GM23338 (cell line): ENCODE results near the gene DYSF. TPM values are rescaled to one million over a fixed set of nuclear protein-coding genes. Genes with fewer than 3 reads are reported as not detected.

ENCODE experiments used
- ATAC-seq: fragments of 200-7000 bp; cut with Tn5 transposase; 3 replicates; pipeline ENCODE4 v1.9.1; 2020
- DNase-seq: peaks from one replicate; pipeline ENCODE4 v3.0.0-alpha.2; 2015; ENCODE audit warnings: low spot score
- H2AFZ ChIP-seq: fragments of 200-600 bp; sonication (generic); 2 replicates; pipeline ENCODE4 v1.8.0; 2016; ENCODE audit warnings: antibody characterized with exemption, mild to moderate bottlenecking, moderate library complexity
- H3F3A ChIP-seq: fragments of 200-600 bp; sonication (generic); replicated peaks from 2 replicates; pipeline ENCODE4 v1.8.0; 2017; ENCODE audit warnings: antibody characterized with exemption, mixed run types, low read depth
- H3K27ac ChIP-seq: fragments of 200-600 bp; sonication (generic); 2 replicates; pipeline ENCODE4 v1.6.1; 2016; ENCODE audit warnings: low read depth
- H3K27me3 ChIP-seq: fragments of 200-600 bp; sonication (generic); 2 replicates; pipeline ENCODE4 v1.8.0; 2016; ENCODE audit warnings: mild to moderate bottlenecking, mixed run types, moderate library complexity; ENCODE audit not compliant: insufficient read depth
- H3K36me3 ChIP-seq: fragments of 200-600 bp; sonication (generic); 2 replicates; pipeline ENCODE4 v1.8.0; 2016; ENCODE audit warnings: mild to moderate bottlenecking; ENCODE audit not compliant: insufficient read depth
- H3K4me1 ChIP-seq: fragments of 200-600 bp; sonication (generic); 2 replicates; pipeline ENCODE4 v1.8.0; 2016; ENCODE audit warnings: mild to moderate bottlenecking, moderate library complexity; ENCODE audit not compliant: insufficient read depth
- H3K4me2 ChIP-seq: fragments of 200-600 bp; sonication (generic); 2 replicates; pipeline ENCODE4 v1.7.1; 2017; ENCODE audit warnings: mixed run types
- H3K4me3 ChIP-seq: fragments of 200-600 bp; sonication (generic); 2 replicates; pipeline ENCODE4 v1.6.1; 2016; ENCODE audit warnings: mixed run types
- H3K79me2 ChIP-seq: fragments of 200-600 bp; sonication (generic); replicated peaks from 2 replicates; pipeline ENCODE4 v1.8.0; 2017; ENCODE audit warnings: mild to moderate bottlenecking; ENCODE audit not compliant: insufficient read depth
- H3K9me2 ChIP-seq: fragments of 200-600 bp; sonication (generic); 2 replicates; pipeline ENCODE4 v1.8.0; 2017; ENCODE audit not compliant: insufficient read depth
- H4K20me1 ChIP-seq: fragments of 200-600 bp; sonication (generic); replicated peaks from 2 replicates; pipeline ENCODE4 v1.8.0; 2017; ENCODE audit warnings: mild to moderate bottlenecking; ENCODE audit not compliant: insufficient read depth
- H3K27ac Mint-ChIP-seq: 2 replicates; pipeline ENCODE4 v1.8.0; 2020; ENCODE audit warnings: inconsistent platforms, mild to moderate bottlenecking, moderate library complexity, mixed read lengths
- H3K27me3 Mint-ChIP-seq: 3 replicates; pipeline ENCODE4 v1.8.0; 2022; ENCODE audit warnings: low read depth, mild to moderate bottlenecking, moderate library complexity, mixed read lengths, inconsistent platforms; ENCODE audit not compliant: insufficient read depth, poor library complexity
- H3K36me3 Mint-ChIP-seq: 3 replicates; pipeline ENCODE4 v1.8.0; 2021; ENCODE audit warnings: low read depth, mild to moderate bottlenecking, inconsistent platforms, moderate library complexity, mixed read lengths
- H3K4me1 Mint-ChIP-seq: 3 replicates; pipeline ENCODE4 v1.8.0; 2020; ENCODE audit warnings: mild to moderate bottlenecking, inconsistent platforms, mixed read lengths
- H3K4me3 Mint-ChIP-seq: 3 replicates; pipeline ENCODE4 v1.8.0; 2021; ENCODE audit warnings: moderate library complexity, mild to moderate bottlenecking, inconsistent platforms, mixed read lengths
- H3K9me3 Mint-ChIP-seq: 3 replicates; pipeline ENCODE4 v1.8.0; 2020; ENCODE audit warnings: moderate library complexity, mild to moderate bottlenecking, inconsistent platforms, mixed read lengths
- CREB1 ChIP-seq: fragments of 250-450 bp; sonication (Bioruptor Pico); IDR thresholded peaks from 2 replicates; pipeline ENCODE4 v1.5.0; 2020; ENCODE audit warnings: low read depth, mild to moderate bottlenecking, moderate library complexity
- CTCF ChIP-seq, 2 experiments: fragments of 200-600 bp in 1 of 2; sonication (generic) in 1 of 2; conservative IDR thresholded peaks; 2 replicates each; pipeline versions ENCODE4 v1.5.1 to v1.6.1; 2016 to 2017; ENCODE audit warnings: antibody characterized with exemption in 2 of 2, low read depth in 2 of 2, mild to moderate bottlenecking in 2 of 2, moderate library complexity in 1 of 2
- ETS1 ChIP-seq: IDR thresholded peaks from 2 replicates; pipeline ENCODE4 v1.6.1; 2016; ENCODE audit warnings: antibody characterized with exemption
- EZH2 ChIP-seq: fragments of 200-600 bp; sonication (generic); IDR thresholded peaks from one replicate; pipeline ENCODE4 v1.8.0; 2017; ENCODE audit warnings: antibody characterized with exemption, mild to moderate bottlenecking, low read depth; ENCODE audit not compliant: unreplicated experiment
- EZH2phosphoT487 ChIP-seq: fragments of 200-600 bp; sonication (generic); IDR thresholded peaks from one replicate; pipeline ENCODE4 v1.8.1; 2018; ENCODE audit warnings: antibody characterized with exemption; ENCODE audit not compliant: unreplicated experiment
- JUNB ChIP-seq: IDR thresholded peaks from one replicate; pipeline ENCODE4 v1.6.1; 2016; ENCODE audit warnings: antibody characterized with exemption; ENCODE audit not compliant: unreplicated experiment
- NANOG ChIP-seq: IDR thresholded peaks from 2 replicates; pipeline ENCODE4 v1.6.1; 2016; ENCODE audit warnings: antibody characterized with exemption, borderline replicate concordance
- POLR2AphosphoS5 ChIP-seq: IDR thresholded peaks from 2 replicates; pipeline ENCODE4 v1.6.1; 2016; ENCODE audit warnings: antibody characterized with exemption, low read depth
- STAT1 ChIP-seq: IDR thresholded peaks from one replicate; pipeline ENCODE4 v1.6.1; 2016; ENCODE audit warnings: antibody characterized with exemption; ENCODE audit not compliant: unreplicated experiment
- ZNF114 ChIP-seq: fragments of 250-450 bp; sonication (Bioruptor Pico); IDR thresholded peaks from 2 replicates; pipeline ENCODE4 v1.5.0; 2020; ENCODE audit warnings: mild to moderate bottlenecking, moderate library complexity
- ZNF331 ChIP-seq: fragments of 250-450 bp; sonication (Bioruptor Pico); IDR thresholded peaks from 2 replicates; pipeline ENCODE4 v1.5.0; 2020; ENCODE audit warnings: low read depth, mild to moderate bottlenecking, moderate library complexity
- ZNF462 ChIP-seq: fragments of 250-450 bp; sonication (Bioruptor Pico); IDR thresholded peaks from 2 replicates; pipeline ENCODE4 v1.5.0; 2020; ENCODE audit warnings: mild to moderate bottlenecking, moderate library complexity
- polyA plus RNA-seq: library from polyadenylated mRNA; unstranded; fragments of >200 nt; fragmentation: Nextera tagmentation; extraction: Ambion mirVana; gene quantifications from 2 replicates; pipeline ENCODE4 v1.2.1, GENCODE V29; 2016
- total RNA-seq: library from RNA; depleted of rRNA; stranded (reverse); fragments of >200 nt; shearing (Covaris generic); gene quantifications from 2 replicates; pipeline ENCODE4 v1.2.3, GENCODE V29; 2014
- TF ChIP-seq, protein P1 (sequence below): IDR thresholded peaks from one replicate; pipeline ENCODE4 v1.6.1; 2018; ENCODE audit warnings: antibody characterized with exemption; ENCODE audit not compliant: unreplicated experiment

The DYSF gene
- total and polyA plus RNA-seq, 2 experiments from 2014 or later, result 7.3 to 21.3 TPM

DNA sequence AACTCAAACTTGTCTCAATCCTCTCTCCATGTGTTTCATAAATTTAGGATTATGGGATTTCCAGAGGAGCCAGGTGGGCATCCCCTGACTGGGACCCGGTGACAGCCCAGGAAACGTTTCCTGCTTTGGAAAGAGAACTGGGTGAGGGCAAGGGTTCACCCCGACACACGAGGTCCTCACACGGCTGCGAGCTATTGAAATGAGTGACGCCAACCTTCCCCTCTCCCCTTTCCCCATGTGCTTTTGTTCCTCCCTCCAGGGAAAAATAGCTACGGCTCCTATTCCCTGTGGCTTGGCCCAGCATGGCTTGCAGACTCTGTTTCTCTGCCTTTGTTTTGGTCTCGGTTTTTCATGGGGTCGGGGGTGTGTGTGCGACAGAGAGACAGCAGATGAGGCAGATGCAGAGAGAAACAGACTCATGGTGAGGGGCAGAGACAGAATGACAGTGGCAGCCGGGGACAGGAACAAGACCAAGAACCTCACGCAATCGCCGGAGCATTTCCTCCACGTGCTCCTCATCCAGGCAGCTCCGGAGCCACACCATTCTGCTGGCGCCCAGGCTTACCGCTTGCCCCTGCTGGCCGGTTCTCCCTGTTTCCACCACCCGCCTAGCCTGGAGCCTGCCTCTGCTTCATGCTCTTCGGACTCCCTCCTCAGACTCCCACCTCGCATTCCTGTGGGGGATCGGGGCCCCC is 238.5 kb downstream of the DYSF start:
- Histone ChIP-seq H3K9me2 (no peaks in the 10 kb centered on the region), H3F3A (no peaks in the 10 kb centered on the region), H3K4me2 (no peak overlapping the region), H3K27me3 (no peaks in the 10 kb centered on the region), H3K79me2 (no peaks in the 10 kb centered on the region), H3K36me3 (no peaks in the 10 kb centered on the region), H2AFZ (peak overlapping the region; percentile 90), H3K27ac (no peak overlapping the region), H3K4me1 (peaks cover 20% of the 10 kb centered on the region), H3K4me3 (no peak overlapping the region), H4K20me1 (no peaks in the 10 kb centered on the region)
- H3K36me3 Mint-ChIP-seq, result peaks cover 6% of the 10 kb centered on the region; the same call in 1 of the 3 replicates
- H3K4me3 Mint-ChIP-seq, result no peak overlapping the region
- H3K27me3 Mint-ChIP-seq, result peaks cover 17% of the 10 kb centered on the region
- peaks cover 50% of the 10 kb centered on the region for H3K4me1 Mint-ChIP-seq
- H3K27ac Mint-ChIP-seq, result no peak overlapping the region
- TF ChIP-seq POLR2AphosphoS5 (no peak), JUNB (no peak), CREB1 (CRISPR knock-in tag) (no peak), EZH2phosphoT487 (no peak), CTCF (conservative IDR thresholded peaks at IDR 0.05; ENCODE audit: low read depth in 2 of 2) (no peak), EZH2 (no peak), STAT1 (no peak), NANOG (no peak), ETS1 (no peak), ZNF114 (CRISPR knock-in tag) (no peak), ZNF331 (CRISPR knock-in tag) (no peak), ZNF462 (CRISPR knock-in tag) (no peak)
- TF ChIP-seq, protein P1, sequence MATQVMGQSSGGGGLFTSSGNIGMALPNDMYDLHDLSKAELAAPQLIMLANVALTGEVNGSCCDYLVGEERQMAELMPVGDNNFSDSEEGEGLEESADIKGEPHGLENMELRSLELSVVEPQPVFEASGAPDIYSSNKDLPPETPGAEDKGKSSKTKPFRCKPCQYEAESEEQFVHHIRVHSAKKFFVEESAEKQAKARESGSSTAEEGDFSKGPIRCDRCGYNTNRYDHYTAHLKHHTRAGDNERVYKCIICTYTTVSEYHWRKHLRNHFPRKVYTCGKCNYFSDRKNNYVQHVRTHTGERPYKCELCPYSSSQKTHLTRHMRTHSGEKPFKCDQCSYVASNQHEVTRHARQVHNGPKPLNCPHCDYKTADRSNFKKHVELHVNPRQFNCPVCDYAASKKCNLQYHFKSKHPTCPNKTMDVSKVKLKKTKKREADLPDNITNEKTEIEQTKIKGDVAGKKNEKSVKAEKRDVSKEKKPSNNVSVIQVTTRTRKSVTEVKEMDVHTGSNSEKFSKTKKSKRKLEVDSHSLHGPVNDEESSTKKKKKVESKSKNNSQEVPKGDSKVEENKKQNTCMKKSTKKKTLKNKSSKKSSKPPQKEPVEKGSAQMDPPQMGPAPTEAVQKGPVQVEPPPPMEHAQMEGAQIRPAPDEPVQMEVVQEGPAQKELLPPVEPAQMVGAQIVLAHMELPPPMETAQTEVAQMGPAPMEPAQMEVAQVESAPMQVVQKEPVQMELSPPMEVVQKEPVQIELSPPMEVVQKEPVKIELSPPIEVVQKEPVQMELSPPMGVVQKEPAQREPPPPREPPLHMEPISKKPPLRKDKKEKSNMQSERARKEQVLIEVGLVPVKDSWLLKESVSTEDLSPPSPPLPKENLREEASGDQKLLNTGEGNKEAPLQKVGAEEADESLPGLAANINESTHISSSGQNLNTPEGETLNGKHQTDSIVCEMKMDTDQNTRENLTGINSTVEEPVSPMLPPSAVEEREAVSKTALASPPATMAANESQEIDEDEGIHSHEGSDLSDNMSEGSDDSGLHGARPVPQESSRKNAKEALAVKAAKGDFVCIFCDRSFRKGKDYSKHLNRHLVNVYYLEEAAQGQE, result no peak
- DNase-seq, result peak; percentile 52
- ATAC-seq, result peak; percentile 60
- no peaks in the 10 kb centered on the region for H3K9me3 Mint-ChIP-seq
